Adrenal gland (tissue), 5 donors: Measurements from ENCODE around the gene L3HYPDH.

Experiments
- POLR2A ChIP-seq, 2 donors: fragments of 450-650 bp; IDR thresholded peaks; one replicate each; pipeline ENCODE4 v1.6.1; 2017; ENCODE audit warnings: antibody characterized with exemption in 2 of 2, mild to moderate bottlenecking in 2 of 2, moderate library complexity in 1 of 2
- TF ChIP-seq, protein P1 (sequence below), 6 experiments: fragments of 450-650 bp in 4 of 6; fragments of 200-600 bp in 2 of 6; sonication (generic) in 1 of 6; IDR thresholded peaks; 1 replicate in 5 of 6; 2 replicates in 1 of 6; pipeline versions ENCODE4 v1.5.1 to v1.8.0; 2016 to 2021; ENCODE audit warnings: antibody characterized with exemption in 6 of 6, mild to moderate bottlenecking in 2 of 6, moderate library complexity in 1 of 6
- donor health status: DM: no; HTN: no; CAD: no.

DNA sequence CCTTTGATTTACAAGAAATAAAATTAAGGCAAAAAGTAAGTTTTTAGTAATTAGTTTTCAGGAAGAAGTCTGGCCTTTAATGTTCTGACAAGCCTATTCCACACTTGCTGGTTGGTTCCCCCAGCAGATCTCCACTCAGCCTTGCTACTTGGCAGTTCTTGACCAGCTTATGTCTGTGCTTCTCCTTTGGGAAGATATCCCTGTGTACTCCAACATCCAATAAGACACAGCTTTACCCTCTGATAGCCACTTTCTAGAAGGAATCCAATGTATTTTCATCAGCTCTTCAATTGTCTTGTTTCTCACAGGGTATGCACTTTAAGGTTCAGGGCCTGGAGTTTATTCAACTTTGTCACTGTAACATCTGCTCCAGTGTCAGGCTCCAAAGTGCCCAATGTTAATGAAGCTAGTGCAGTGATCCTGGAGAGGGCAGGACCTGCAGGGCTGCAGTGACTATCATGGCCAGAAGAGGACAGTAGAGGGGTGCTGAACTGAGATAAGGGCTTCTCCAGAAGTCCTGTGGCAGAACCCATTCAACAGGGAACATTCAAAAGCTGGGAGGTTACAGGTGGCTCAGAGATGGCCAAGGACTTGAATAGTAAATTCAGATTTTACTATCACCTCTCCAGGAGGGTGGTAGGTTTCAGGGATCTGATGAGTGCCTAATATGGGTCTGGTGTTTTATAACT lies 23.0 kb upstream of the L3HYPDH start:
- TF ChIP-seq, protein P1, sequence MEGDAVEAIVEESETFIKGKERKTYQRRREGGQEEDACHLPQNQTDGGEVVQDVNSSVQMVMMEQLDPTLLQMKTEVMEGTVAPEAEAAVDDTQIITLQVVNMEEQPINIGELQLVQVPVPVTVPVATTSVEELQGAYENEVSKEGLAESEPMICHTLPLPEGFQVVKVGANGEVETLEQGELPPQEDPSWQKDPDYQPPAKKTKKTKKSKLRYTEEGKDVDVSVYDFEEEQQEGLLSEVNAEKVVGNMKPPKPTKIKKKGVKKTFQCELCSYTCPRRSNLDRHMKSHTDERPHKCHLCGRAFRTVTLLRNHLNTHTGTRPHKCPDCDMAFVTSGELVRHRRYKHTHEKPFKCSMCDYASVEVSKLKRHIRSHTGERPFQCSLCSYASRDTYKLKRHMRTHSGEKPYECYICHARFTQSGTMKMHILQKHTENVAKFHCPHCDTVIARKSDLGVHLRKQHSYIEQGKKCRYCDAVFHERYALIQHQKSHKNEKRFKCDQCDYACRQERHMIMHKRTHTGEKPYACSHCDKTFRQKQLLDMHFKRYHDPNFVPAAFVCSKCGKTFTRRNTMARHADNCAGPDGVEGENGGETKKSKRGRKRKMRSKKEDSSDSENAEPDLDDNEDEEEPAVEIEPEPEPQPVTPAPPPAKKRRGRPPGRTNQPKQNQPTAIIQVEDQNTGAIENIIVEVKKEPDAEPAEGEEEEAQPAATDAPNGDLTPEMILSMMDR (IDR thresholded peaks at IDR 0.05), result peak; percentile 55 to 85 (median 73)
- no peak for TF ChIP-seq POLR2A (IDR thresholded peaks at IDR 0.05)
